ENCODE data around the gene LRIT2.

- TF ChIP-seq CREM (IDR thresholded peaks at IDR 0.05; ENCODE audit: low read depth) = no peak
- no peak for TF ChIP-seq POU5F1 (IDR thresholded peaks at IDR 0.05; ENCODE audit: borderline replicate concordance, low read depth, low read length, partially characterized antibody)
- no peak for TF ChIP-seq IRF9 (tag; IDR thresholded peaks at IDR 0.05)
- no peak for TF ChIP-seq KDM1A (IDR thresholded peaks at IDR 0.05)
- no peak for TF ChIP-seq CTCF (IDR thresholded peaks at IDR 0.05 in 2 of 3, conservative IDR thresholded peaks at IDR 0.05 in 1 of 3; ENCODE audit: insufficient read depth in 2 of 3, low read depth in 1 of 3, low read length in 3 of 3)
- TF ChIP-seq FOXK1 (CRISPR knock-in tag; IDR thresholded peaks at IDR 0.05; ENCODE audit: borderline replicate concordance) = no peak
- TF ChIP-seq GATAD2B (IDR thresholded peaks at IDR 0.05; ENCODE audit: borderline replicate concordance) = no peak
Measured at GRCh38 chr10:84211566-84211965, 13.8 kb downstream of the LRIT2 start.

Data from K562 (cell line).